DOHH2 (cell line): ENCODE data around the gene KRT15.

Experiments used
- CTCF ChIP-seq: fragments of 200-600 bp; sonication (generic); IDR thresholded peaks from one replicate; pipeline ENCODE4 v1.5.1; 2014; ENCODE audit warnings: antibody characterized with exemption, mild to moderate bottlenecking, low read depth, low read length; ENCODE audit not compliant: poor library complexity, severe bottlenecking
- EZH2phosphoT487 ChIP-seq: fragments of 200-600 bp; sonication (generic); IDR thresholded peaks from 2 replicates; pipeline ENCODE4 v1.6.1; 2017; ENCODE audit warnings: borderline replicate concordance, mild to moderate bottlenecking, antibody characterized with exemption, low read length, moderate library complexity, mixed read lengths

- no peak for TF ChIP-seq CTCF
- no peak for TF ChIP-seq EZH2phosphoT487
These were observed 43.8 kb downstream of the KRT15 start for GRCh38 chr17:41474863-41475262.
